Mucosa of gallbladder (tissue), 1 donor: ENCODE results near the gene CCND1. TPM values are rescaled to one million over a fixed set of nuclear protein-coding genes. Genes with fewer than 3 reads are reported as not detected.
"Not testable (repeated sequence)": the region's sequence is repeated elsewhere in the genome, so short reads cannot be mapped to it uniquely, and the experiment has no call there.

Experiments used
- DNase-seq: peaks from one replicate; pipeline ENCODE4 v3.0.0-alpha.2; 2020; ENCODE audit warnings: low spot score
- total RNA-seq: library from RNA; stranded (reverse); gene quantifications from one replicate; pipeline ENCODE4 v1.2.1, GENCODE V29; 2021
- donor health status: DM: no; HTN: no; CAD: no.

Gene CCND1
- total RNA-seq, 1 donor from 2014 or later = 181 TPM

- DNase-seq = no peak
Observed at GRCh38 chr11:69617682-69618081, 23.3 kb upstream of the CCND1 start.

- DNase-seq = no peak
Observed at GRCh38 chr11:69618237-69618636, 22.7 kb upstream of the CCND1 start.

GRCh38 chr11:69620683-69621290, 20.2 kb upstream of the CCND1 start:
- no peak for DNase-seq

- DNase-seq = not testable (repeated sequence)
Observed at GRCh38 chr11:69622097-69622681, 18.8 kb upstream of the CCND1 start.

GRCh38 chr11:69624293-69624692, 16.7 kb upstream of the CCND1 start:
- no peak for DNase-seq

- DNase-seq = no peak
Observed at GRCh38 chr11:69625476-69625875, 15.5 kb upstream of the CCND1 start.

- no peak for DNase-seq
Observed at GRCh38 chr11:69627551-69627950, 13.4 kb upstream of the CCND1 start.

- no peak for DNase-seq
Observed at GRCh38 chr11:69630017-69630416, 10.9 kb upstream of the CCND1 start.

GRCh38 chr11:69630424-69630823, 10.5 kb upstream of the CCND1 start:
- no peak for DNase-seq

GRCh38 chr11:69632900-69633299, 8.1 kb upstream of the CCND1 start:
- DNase-seq = no peak

GRCh38 chr11:69634069-69634468, 6.9 kb upstream of the CCND1 start:
- no peak for DNase-seq

GRCh38 chr11:69634590-69634989, 6.4 kb upstream of the CCND1 start:
- DNase-seq = no peak

- no peak for DNase-seq
Observed at GRCh38 chr11:69635195-69635594, 5.8 kb upstream of the CCND1 start.

- DNase-seq = no peak
Observed at GRCh38 chr11:69635804-69636511, 5.0 kb upstream of the CCND1 start.

- DNase-seq = peak; percentile 82
Observed at GRCh38 chr11:69636512-69637197, 4.3 kb upstream of the CCND1 start.

GRCh38 chr11:69637198-69637940, 3.6 kb upstream of the CCND1 start:
- no peak for DNase-seq

GRCh38 chr11:69637941-69638871, 2.8 kb upstream of the CCND1 start:
- peak; percentile 50 for DNase-seq

- peak; percentile 93 for DNase-seq
Observed at GRCh38 chr11:69638941-69639681, 1.8 kb upstream of the CCND1 start.

GRCh38 chr11:69639831-69640230, 1.1 kb upstream of the CCND1 start:
- no peak for DNase-seq
